GM18858 (cell line): ENCODE results near the gene SYNPO.

Experiments used
- ATAC-seq: cut with Tn5 transposase; IDR thresholded peaks from one replicate; pipeline ENCODE4 v1.9.1; 2021; ENCODE audit not compliant: unreplicated experiment

The SYNPO gene

DNA sequence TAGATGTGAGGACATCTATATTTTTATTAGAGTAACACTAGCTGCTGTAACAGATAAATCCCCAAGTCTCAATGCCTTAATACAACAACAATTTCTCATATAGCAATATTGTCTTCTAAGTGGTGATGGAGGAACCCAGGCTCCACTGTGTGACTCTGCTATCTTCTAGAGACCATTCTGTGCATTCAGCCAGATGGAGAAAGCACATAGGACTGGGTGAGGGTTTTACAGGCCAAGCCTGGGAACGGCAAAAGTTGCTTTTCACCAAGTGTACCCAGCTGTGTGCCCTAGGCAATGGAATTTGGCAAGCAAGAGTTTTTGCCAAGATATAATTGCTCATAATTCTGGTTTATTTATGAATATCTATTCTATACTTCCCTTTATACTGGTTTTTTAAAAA is 48.7 kb downstream of the SYNPO start:
- no peak for ATAC-seq

DNA sequence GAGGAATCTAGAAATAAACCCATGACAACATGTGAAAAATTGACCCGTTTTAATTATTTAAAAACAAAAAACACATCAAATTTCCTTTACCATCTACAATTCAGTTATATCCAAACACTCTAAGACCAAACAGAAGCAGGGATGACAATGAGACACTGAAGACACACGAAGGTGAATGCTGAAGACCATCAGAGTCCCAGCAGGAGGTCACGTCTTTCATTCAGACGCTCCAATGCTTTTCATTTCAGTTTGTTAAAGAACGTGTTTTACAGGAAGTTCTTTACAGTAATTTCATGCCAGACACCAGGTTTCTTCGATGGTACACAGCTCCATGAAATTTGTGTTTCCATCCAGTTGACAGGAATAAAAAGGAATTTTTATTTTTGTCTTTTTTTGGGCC is 50.3 kb downstream of the SYNPO start:
- no peak for ATAC-seq

DNA sequence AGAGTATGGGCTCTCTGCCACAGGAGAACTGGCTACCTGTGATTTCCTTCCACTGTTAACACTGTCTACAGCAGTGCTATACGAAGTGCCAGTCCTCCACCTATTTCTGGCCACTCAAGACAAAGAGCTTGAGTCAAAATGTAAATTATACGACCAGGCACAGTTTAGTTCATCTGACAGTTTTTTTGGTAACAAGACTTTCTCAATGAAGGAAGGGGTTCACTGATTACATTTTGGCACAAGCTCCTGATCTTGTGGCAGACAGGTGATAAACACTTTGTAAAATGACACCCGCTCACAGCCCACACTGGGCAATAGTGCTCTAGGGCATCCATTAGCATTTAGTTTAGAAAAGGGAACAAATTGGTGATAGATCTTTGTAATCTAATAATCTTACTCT is 51.8 kb downstream of the SYNPO start:
- ATAC-seq = no peak

DNA sequence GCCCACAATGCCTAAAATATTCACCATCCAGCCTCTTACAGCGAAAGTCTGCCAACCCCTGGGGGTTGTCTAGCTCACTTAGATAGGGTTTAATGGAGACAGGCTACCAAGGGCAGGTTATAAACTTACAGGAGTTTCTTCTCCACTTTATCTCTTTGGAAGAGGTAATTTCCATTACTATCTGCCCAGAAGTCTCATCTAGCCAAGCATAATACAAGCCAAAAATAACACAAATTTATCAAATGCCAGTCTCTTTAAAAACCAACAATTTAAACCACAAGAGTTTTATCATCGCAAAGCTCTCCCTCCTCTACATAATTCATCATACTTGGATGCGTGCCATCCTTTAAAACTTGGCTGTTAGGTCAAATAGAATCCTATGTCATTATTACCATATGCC is 54.2 kb downstream of the SYNPO start:
- ATAC-seq = no peak

DNA sequence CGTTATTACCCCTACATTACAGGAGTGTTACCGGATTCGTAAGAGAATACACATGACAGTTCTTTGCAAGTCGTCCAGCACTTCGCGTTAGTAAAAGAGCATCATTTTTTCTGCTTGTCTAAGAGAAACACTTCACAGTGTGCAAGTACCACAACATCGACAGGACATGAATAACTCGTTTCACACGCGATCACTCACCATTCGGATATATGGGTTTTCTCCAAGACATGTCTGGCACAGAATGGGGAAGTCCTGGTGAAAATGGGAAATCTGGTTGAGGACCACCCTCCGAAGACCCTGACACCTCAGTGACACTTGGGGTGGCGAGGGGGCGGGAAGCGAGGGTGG is 59.8 kb downstream of the SYNPO start:
- peak; percentile 7 for ATAC-seq

DNA sequence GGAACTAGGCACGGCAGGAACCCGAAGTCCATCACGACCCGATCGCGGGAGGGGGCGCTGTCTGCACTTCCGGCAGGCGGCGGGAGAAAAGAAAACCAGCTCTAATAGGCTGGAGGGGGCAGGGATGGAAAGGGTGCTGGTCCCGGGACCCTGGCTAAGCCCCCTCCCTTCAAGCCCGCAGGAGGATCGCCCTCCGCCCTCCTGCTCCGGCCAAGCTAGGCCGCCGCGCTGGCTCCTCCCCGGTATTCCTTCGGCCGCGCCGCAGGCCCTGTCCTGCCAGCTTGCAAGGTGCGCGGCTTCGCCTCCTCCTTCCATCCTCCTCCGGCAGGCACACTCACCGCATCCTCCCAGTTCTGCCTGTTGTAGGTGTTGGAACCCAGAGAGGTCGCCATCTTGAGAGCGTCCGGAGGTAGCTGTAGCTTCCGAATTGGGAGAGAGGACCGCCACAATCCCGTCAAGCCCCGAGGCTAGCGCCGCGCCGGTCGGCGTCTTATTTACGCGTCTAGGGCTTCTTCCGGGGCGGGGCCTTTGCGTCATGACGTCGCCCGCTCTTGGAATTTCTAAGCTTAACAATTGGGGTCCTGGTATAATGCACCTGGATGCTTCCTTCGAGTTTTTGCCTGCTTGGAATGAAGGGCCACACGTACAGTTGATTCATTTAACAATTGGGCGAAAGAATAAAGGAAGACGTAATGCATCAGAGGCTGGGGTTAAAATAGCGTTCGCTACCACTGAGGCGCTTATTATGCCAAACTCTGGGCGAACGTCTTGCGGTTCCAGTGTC is 60.3 kb downstream of the SYNPO start, which contains the start of gene RBM22:
Gene RBM22 (minus strand): TSS at position 469 of the 784 bp plus-strand sequence. CDS start 77 bp downstream, at position 392.
- ATAC-seq = peak; percentile 91

DNA sequence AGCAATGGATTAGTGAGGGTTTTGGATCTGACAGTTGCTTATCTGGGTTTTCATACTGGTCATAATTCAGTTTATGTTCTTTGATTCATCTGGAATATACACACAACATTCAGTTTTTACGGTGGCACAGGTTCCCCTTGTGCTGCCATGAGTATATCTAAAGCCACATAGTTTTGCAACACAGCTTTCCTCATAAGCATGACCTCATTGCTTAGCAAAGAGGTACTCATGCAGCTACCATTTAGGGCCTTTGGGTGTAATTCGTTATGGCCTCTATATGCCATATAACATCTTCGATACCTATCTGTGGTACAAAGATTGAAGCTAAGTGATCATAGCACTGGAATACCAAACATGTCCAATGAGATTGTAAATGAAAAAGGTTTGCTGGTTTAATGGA is 63.3 kb downstream of the SYNPO start:
- no peak for ATAC-seq

DNA sequence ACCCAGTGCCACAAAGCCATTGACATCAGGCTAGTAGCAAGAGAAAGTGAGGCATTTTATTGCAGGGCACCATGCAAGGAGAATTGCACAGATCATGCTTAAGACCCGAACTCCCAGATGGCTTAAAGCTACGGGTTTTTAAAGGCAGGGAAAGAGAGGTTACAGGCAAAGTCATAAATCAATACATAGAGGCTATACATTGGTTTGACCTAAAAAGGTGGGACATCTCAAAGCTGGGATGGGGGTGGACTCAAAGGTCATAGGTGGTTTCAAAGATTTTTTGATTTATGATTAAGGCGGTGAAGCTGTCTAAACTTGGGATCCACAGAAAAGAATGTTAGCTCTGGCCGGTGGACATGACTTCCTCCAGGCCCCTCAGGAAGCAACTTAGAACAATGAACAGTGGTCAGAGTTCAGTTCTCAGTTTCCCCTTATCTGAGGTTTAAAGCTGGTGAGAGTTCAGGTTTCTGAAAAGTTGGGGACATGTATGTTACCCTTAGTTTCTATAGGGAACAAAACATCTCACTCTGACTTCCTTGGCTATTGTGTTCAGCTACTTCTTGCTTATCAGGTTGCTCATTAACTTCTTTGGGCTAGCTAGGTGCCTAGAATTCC is 66.4 kb downstream of the SYNPO start:
- ATAC-seq = no peak
